Breast epithelium (tissue), 4 donors: Measurements from ENCODE around the gene MYO15A. TPM values are rescaled to one million over a fixed set of nuclear protein-coding genes. Genes with fewer than 3 reads are reported as not detected.
"Not testable (repeated sequence)": the region's sequence is repeated elsewhere in the genome, so short reads cannot be mapped to it uniquely, and the experiment has no call there.

Experiments used
- DNase-seq, 2 donors: peaks; one replicate each; pipeline ENCODE4 v3.0.0-alpha.2; 2019; ENCODE audit warnings: low spot score in 2 of 2
- H3K27ac ChIP-seq, 2 donors: fragments of 200-600 bp; sonication (generic) in 1 of 2; one replicate each; pipeline ENCODE4 v1.5.1; 2016 to 2019; ENCODE audit warnings: mild to moderate bottlenecking in 1 of 2
- H3K27me3 ChIP-seq, 2 donors: fragments of 200-600 bp; sonication (generic) in 1 of 2; one replicate each; pipeline versions ENCODE4 v1.5.1 to v1.6.0; 2017 to 2019; ENCODE audit warnings: control low read depth in 1 of 2, mild to moderate bottlenecking in 1 of 2
- H3K36me3 ChIP-seq: fragments of 200-600 bp; one replicate; pipeline ENCODE4 v1.5.1; 2019
- H3K4me1 ChIP-seq, 2 donors: fragments of 200-600 bp; sonication (generic); one replicate each; pipeline ENCODE4 v1.5.1; 2016 to 2019; ENCODE audit warnings: control low read depth in 1 of 2
- H3K4me3 ChIP-seq, 3 donors: fragments of 200-600 bp; sonication (generic); 1 replicate in 2 of 3; 2 replicates in 1 of 3; pipeline ENCODE4 v1.5.1; 2016 to 2019; ENCODE audit warnings: mild to moderate bottlenecking in 3 of 3, moderate library complexity in 2 of 3
- H3K9me3 ChIP-seq, 2 donors: fragments of 200-600 bp; sonication (generic) in 1 of 2; one replicate each; pipeline ENCODE4 v1.5.1; 2016 to 2019; ENCODE audit warnings: control low read depth in 1 of 2
- POLR2A ChIP-seq: fragments of 450-650 bp; IDR thresholded peaks from one replicate; pipeline ENCODE4 v1.6.1; 2016; ENCODE audit warnings: antibody characterized with exemption, mild to moderate bottlenecking, moderate library complexity
- POLR2AphosphoS5 ChIP-seq, 3 donors: sonication (generic); formaldehyde crosslinking; IDR thresholded peaks; one replicate each; pipeline ENCODE4 v1.6.1; 2017; ENCODE audit warnings: antibody characterized with exemption in 3 of 3
- intact Hi-C: fragments of 100-400 bp; cut with DNase I; formaldehyde crosslinking; loops from one replicate; pipeline ENCODE4 v1.15.1; 2023; ENCODE audit warnings: low total_unique reads
- total RNA-seq, 3 donors: library from RNA; depleted of rRNA; stranded (reverse); fragments of >200 nt; gene quantifications; one replicate each; pipeline ENCODE4 v1.1.0, GENCODE V29; 2016
- TF ChIP-seq, protein P1 (sequence below), 3 donors: fragments of 450-650 bp; IDR thresholded peaks; one replicate each; pipeline ENCODE4 v1.5.1; 2016 to 2017; ENCODE audit warnings: antibody characterized with exemption in 3 of 3, mild to moderate bottlenecking in 3 of 3, moderate library complexity in 3 of 3

The MYO15A gene
- total RNA-seq, 3 donors from 2014 or later, result 1.2 to 2.9 (median 2.2) TPM

DNA sequence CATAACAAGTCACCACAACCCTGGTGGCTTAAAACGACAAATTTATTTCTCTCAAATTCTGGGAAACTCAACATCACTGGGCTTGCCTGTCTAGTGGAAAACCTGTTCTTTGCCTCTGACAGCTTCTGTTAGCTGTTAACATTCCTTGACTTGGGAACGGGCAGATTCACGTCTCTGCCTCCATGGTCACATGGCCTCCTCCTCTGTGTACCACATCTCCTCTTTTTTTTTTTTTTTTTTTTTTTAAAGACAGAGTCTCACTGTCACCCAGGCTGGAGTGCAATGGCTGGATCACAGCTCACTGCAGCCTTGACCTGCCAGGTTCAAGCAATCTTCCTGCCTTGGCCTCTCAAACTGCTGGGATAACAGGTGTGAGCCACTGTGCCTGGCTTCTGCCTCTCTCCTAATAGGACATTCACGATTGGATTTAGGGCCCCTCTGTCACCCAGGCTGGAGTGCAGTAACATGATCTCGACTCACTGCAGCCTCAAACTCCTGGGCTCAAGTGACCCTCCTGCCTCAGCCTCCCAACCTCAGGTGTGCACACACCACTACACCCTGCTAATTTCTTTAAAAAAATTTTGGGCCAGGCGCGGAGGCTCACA lies 105.2 kb downstream of the MYO15A start:
- DNase-seq, result no peak
- Histone ChIP-seq H3K27ac (no peak overlapping the region), H3K4me1 (no peaks in the 10 kb centered on the region), H3K9me3 (no peaks in the 10 kb centered on the region), H3K36me3 (peaks cover 3% of the 10 kb centered on the region), H3K27me3 (no peaks in the 10 kb centered on the region), H3K4me3 (no peak overlapping the region)
- no peak for TF ChIP-seq POLR2A
- TF ChIP-seq, protein P1, sequence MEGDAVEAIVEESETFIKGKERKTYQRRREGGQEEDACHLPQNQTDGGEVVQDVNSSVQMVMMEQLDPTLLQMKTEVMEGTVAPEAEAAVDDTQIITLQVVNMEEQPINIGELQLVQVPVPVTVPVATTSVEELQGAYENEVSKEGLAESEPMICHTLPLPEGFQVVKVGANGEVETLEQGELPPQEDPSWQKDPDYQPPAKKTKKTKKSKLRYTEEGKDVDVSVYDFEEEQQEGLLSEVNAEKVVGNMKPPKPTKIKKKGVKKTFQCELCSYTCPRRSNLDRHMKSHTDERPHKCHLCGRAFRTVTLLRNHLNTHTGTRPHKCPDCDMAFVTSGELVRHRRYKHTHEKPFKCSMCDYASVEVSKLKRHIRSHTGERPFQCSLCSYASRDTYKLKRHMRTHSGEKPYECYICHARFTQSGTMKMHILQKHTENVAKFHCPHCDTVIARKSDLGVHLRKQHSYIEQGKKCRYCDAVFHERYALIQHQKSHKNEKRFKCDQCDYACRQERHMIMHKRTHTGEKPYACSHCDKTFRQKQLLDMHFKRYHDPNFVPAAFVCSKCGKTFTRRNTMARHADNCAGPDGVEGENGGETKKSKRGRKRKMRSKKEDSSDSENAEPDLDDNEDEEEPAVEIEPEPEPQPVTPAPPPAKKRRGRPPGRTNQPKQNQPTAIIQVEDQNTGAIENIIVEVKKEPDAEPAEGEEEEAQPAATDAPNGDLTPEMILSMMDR (IDR thresholded peaks at IDR 0.05), result no peak
- no peak for TF ChIP-seq POLR2AphosphoS5 (IDR thresholded peaks at IDR 0.05)
- intact Hi-C loops, result no loop called here

DNA sequence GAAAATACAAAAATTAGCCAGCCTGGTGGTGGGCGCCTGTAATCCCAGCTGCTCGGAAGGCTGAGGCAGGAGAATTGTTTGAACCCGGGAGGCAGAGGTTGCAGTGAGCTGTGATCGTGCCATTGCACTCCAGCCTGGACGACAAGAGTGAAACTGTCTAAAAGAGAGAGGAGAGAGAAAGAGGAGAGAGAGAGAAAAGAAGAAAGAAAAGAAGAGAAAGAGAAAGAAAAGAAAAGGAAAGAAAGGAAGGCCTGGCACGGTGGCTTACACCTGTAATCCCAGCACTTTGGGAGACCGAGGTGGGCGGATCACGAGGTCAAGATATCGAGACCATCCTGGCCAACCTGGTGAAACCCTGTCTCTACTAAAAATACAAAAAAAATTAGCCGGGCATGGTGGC lies 108.3 kb downstream of the MYO15A start:
- H3K27me3 ChIP-seq, intact Hi-C loops, H3K9me3 ChIP-seq, H3K4me1 ChIP-seq, H3K27ac ChIP-seq, DNase-seq, H3K36me3 ChIP-seq, H3K4me3 ChIP-seq: not testable (repeated sequence)

DNA sequence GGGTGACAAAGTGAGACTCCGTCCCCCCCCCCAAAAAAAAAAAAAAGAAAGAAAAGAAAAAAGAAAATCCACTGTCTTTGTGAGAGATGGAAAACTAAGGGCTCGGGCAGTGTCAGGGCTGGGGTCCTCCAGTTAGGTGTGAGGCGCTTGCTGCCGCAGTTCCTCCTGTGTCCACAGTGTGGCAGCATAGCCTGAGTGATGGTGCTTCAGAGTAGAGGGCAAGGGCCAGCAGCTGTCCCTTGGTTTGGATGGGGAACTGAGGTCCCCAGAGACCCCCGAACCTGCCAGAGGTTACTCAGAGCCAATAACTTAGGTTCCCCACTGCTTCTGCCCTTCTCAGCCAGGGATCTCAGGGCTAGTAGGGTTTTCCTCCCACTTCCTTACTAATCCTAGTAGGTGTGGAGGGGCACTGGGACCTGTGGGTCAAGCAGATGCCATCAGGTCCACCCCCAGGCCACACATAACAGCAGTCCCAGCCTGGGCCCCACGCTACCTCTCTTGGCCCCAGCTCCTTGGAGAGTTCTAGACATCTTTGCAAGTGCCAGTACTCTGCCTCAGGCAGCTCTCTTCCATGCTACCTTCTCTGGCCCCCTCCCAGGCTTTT lies 109.0 kb downstream of the MYO15A start:
- Histone ChIP-seq H3K4me3 (no peak overlapping the region), H3K9me3 (no peaks in the 10 kb centered on the region), H3K27me3 (no peaks in the 10 kb centered on the region), H3K27ac (no peak overlapping the region), H3K4me1 (no peaks in the 10 kb centered on the region), H3K36me3 (no peaks in the 10 kb centered on the region)
- peak; percentile 61 to 80 for DNase-seq
- no peak for TF ChIP-seq POLR2AphosphoS5 (IDR thresholded peaks at IDR 0.05)
- TF ChIP-seq, protein P1 (IDR thresholded peaks at IDR 0.05), result peak; percentile 71 to 82 (median 79)
- intact Hi-C loops, result no loop called here

GRCh38 chr17:18218756-18219415 lies 110.3 kb downstream of the MYO15A start:
- Histone ChIP-seq H3K27me3 (no peaks in the 10 kb centered on the region), H3K36me3 (no peaks in the 10 kb centered on the region), H3K4me1 (no peaks in the 10 kb centered on the region), H3K4me3 (no peak overlapping the region), H3K27ac (peak overlapping the region in 1 of 2 donors; percentile 48), H3K9me3 (no peaks in the 10 kb centered on the region)
- TF ChIP-seq POLR2AphosphoS5 (IDR thresholded peaks at IDR 0.05), result no peak
- TF ChIP-seq, protein P1 (IDR thresholded peaks at IDR 0.05), result no peak
- no peak for TF ChIP-seq POLR2A
- intact Hi-C loops, result no loop called here
- no peak for DNase-seq

DNA sequence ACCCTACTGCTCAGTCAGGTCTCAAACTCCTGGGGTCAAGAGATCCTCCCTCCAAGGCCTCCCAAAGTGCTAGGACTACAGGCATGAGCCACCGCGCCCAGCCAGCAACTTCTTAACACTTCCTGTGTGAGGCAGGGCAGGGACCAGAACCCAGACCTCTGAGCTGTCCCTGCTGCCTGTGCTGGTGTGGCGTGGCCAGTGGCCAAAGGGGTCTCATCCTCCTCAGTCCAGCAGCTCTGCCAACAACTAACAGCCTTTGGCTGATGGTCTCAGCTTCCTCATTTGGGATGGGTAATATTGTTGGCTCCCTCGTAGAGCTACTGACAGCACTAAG lies 115.5 kb downstream of the MYO15A start:
- Histone ChIP-seq H3K27me3 (no peaks in the 10 kb centered on the region), H3K9me3 (no peaks in the 10 kb centered on the region), H3K4me1 (peaks cover 0 to 3% of the 10 kb centered on the region in 2 donors), H3K27ac (peak overlapping the region; percentile 77 to 94), H3K4me3 (peak overlapping the region in 1 of 3 donors; percentile 86), H3K36me3 (no peaks in the 10 kb centered on the region)
- intact Hi-C loops, result no loop called here
- TF ChIP-seq POLR2AphosphoS5 (IDR thresholded peaks at IDR 0.05), result no peak
- TF ChIP-seq POLR2A, result no peak
- TF ChIP-seq, protein P1 (IDR thresholded peaks at IDR 0.05), result no peak
- DNase-seq, result no peak
